ENCODE measurements around the gene ADGRE2. TPM values are rescaled to one million over a fixed set of nuclear protein-coding genes. Genes with fewer than 3 reads are reported as not detected.

ADGRE2 gene
- total RNA-seq, 1 experiment from 2014 or later: 8.0 TPM

GRCh38 chr19:14762111-14762510, 16.2 kb downstream of the ADGRE2 start:
- H3K36me3 Mint-ChIP-seq (ENCODE audit: insufficient read depth, unreplicated experiment): peaks cover 39% of the 10 kb centered on the region
- TF ChIP-seq CTCF (IDR thresholded peaks at IDR 0.05; ENCODE audit: unreplicated experiment): no peak
- DNase-seq (ENCODE audit: unreplicated experiment): no peak
- H3K9me3 Mint-ChIP-seq (ENCODE audit: unreplicated experiment): peaks cover 6% of the 10 kb centered on the region
- intact Hi-C loops (cut with micrococcal nuclease): no loop called here
- H3K27ac Mint-ChIP-seq (ENCODE audit: low read depth, unreplicated experiment): no peak overlapping the region
- no TSS peak for BruUV-seq (replicated peaks)
- ChIA-PET POLR2A (interaction anchor here (0.7 kb wide), 1 partner anchor 535 kb away, joined by 5 read pairs; no protein-coding TSS in a partner anchor), CTCF (no interaction called here)
- no peaks in the 10 kb centered on the region for H3K27me3 Mint-ChIP-seq (ENCODE audit: insufficient read depth, unreplicated experiment)
- H3K4me1 Mint-ChIP-seq (ENCODE audit: insufficient read depth, unreplicated experiment): peaks cover 6% of the 10 kb centered on the region
- H3K4me3 Mint-ChIP-seq (ENCODE audit: unreplicated experiment): no peak overlapping the region

- TF ChIP-seq CTCF (IDR thresholded peaks at IDR 0.05; ENCODE audit: unreplicated experiment): no peak
- ChIA-PET POLR2A (interaction anchor here (0.7 to 0.8 kb wide), 2 partner anchors 39 to 535 kb away, joined by 3 to 5 read pairs; no protein-coding TSS in a partner anchor), CTCF (no interaction called here)
- BruUV-seq (replicated peaks): no TSS peak
- no peak for DNase-seq (ENCODE audit: unreplicated experiment)
- intact Hi-C loops (cut with micrococcal nuclease): no loop called here
- peaks cover 39% of the 10 kb centered on the region for H3K36me3 Mint-ChIP-seq (ENCODE audit: insufficient read depth, unreplicated experiment)
- H3K27ac Mint-ChIP-seq (ENCODE audit: low read depth, unreplicated experiment): no peak overlapping the region
- peaks cover 6% of the 10 kb centered on the region for H3K4me1 Mint-ChIP-seq (ENCODE audit: insufficient read depth, unreplicated experiment)
- H3K27me3 Mint-ChIP-seq (ENCODE audit: insufficient read depth, unreplicated experiment): no peaks in the 10 kb centered on the region
- peaks cover 6% of the 10 kb centered on the region for H3K9me3 Mint-ChIP-seq (ENCODE audit: unreplicated experiment)
- H3K4me3 Mint-ChIP-seq (ENCODE audit: unreplicated experiment): no peak overlapping the region
These were observed 16.8 kb downstream of the ADGRE2 start for GRCh38 chr19:14761607-14762006.

- ChIA-PET CTCF (interaction anchor here (0.6 to 0.9 kb wide), 3 partner anchors 9 to 1539 kb away, joined by 3 to 5 read pairs (median 3); no protein-coding TSS in a partner anchor), POLR2A (no interaction called here)
- peaks cover 6% of the 10 kb centered on the region for H3K9me3 Mint-ChIP-seq (ENCODE audit: unreplicated experiment)
- H3K36me3 Mint-ChIP-seq (ENCODE audit: insufficient read depth, unreplicated experiment): peaks cover 45% of the 10 kb centered on the region
- no peaks in the 10 kb centered on the region for H3K27me3 Mint-ChIP-seq (ENCODE audit: insufficient read depth, unreplicated experiment)
- peaks cover 6% of the 10 kb centered on the region for H3K4me1 Mint-ChIP-seq (ENCODE audit: insufficient read depth, unreplicated experiment)
- H3K27ac Mint-ChIP-seq (ENCODE audit: low read depth, unreplicated experiment): no peak overlapping the region
- intact Hi-C loops (cut with micrococcal nuclease): no loop called here
- no TSS peak for BruUV-seq (replicated peaks)
- peak; percentile 59 for DNase-seq (ENCODE audit: unreplicated experiment)
- no peak for TF ChIP-seq CTCF (IDR thresholded peaks at IDR 0.05; ENCODE audit: unreplicated experiment)
- peak overlapping the region; percentile 20 for H3K4me3 Mint-ChIP-seq (ENCODE audit: unreplicated experiment)
These were observed 19.5 kb downstream of the ADGRE2 start for GRCh38 chr19:14758816-14759215.

- Mint-ChIP-seq H3K27ac (ENCODE audit: low read depth, unreplicated experiment) (no peak overlapping the region), H3K4me1 (ENCODE audit: insufficient read depth, unreplicated experiment) (no peaks in the 10 kb centered on the region), H3K36me3 (ENCODE audit: insufficient read depth, unreplicated experiment) (peaks cover 29% of the 10 kb centered on the region), H3K27me3 (ENCODE audit: insufficient read depth, unreplicated experiment) (no peaks in the 10 kb centered on the region), H3K4me3 (ENCODE audit: unreplicated experiment) (no peak overlapping the region), H3K9me3 (ENCODE audit: unreplicated experiment) (no peaks in the 10 kb centered on the region)
- no peak for DNase-seq (ENCODE audit: unreplicated experiment)
- ChIA-PET CTCF (no interaction called here), POLR2A (no interaction called here)
- no peak for TF ChIP-seq CTCF (IDR thresholded peaks at IDR 0.05; ENCODE audit: unreplicated experiment)
- BruUV-seq (replicated peaks): no TSS peak
- intact Hi-C loops (cut with micrococcal nuclease): no loop called here
These were observed 29.8 kb downstream of the ADGRE2 start for GRCh38 chr19:14748601-14749000.
